HG02798 (cell line): Measurements from ENCODE around the gene CHST8.
"Not testable (repeated sequence)": the region's sequence is repeated elsewhere in the genome, so short reads cannot be mapped to it uniquely, and the experiment has no call there.

Experiments used
- ATAC-seq: cut with Tn5 transposase; IDR thresholded peaks from one replicate; pipeline ENCODE4 v1.9.1; 2021; ENCODE audit warnings: mild to moderate bottlenecking; ENCODE audit not compliant: unreplicated experiment, poor library complexity

Gene CHST8

DNA sequence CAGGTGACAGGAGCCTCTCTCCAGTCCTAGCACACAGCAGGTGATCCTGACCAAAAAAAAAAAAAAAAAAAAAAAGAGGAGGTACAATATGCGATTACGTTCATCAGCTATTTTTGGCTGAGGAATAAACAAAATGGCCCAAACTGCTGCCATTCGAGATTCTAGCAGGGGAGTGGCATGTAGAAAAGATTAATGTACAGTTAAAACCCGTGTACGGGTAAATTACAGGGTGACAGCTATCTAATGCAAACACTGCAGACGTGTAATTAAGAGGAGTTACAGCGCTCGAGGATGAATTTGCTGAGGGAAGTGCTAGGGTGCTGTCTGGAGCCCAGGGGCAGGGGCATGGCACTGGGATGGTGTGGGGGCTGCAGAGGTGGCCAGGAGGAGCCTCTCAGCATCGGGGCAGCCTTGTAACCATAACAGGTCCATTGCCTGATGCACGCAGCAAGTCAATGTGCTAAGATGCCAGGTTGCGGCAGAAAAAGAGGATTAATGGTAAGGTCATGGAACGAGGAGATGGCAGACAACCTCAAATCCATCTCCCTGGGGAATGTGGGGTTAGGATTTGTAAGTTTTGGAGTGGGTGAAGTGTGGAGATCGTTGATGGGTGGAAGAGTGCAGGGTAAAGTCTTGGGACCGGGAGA lies 17.4 kb downstream of the CHST8 start:
- ATAC-seq: no peak

GRCh38 chr19:33640773-33641172 lies 19.0 kb downstream of the CHST8 start:
- ATAC-seq: no peak

DNA sequence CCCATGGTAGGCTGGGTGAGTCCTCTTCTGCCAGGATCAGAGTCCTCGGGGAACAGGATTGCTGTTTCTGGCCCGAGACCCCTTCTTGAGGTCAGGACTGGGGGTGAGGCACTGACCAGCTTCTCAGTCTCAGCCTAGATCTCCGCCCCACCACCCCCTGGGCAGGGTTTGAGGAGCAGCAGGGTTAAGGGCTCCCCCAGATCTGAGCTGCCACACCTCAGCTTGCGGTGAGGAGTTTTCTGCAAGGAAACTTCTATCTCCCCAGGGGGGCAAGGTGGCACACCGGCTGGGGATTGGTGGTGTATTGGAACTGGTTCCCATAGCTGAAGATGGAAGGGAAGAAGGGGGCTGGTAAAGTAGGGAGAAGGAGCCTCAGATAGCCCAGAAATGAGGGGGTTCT lies 19.5 kb downstream of the CHST8 start:
- no peak for ATAC-seq

DNA sequence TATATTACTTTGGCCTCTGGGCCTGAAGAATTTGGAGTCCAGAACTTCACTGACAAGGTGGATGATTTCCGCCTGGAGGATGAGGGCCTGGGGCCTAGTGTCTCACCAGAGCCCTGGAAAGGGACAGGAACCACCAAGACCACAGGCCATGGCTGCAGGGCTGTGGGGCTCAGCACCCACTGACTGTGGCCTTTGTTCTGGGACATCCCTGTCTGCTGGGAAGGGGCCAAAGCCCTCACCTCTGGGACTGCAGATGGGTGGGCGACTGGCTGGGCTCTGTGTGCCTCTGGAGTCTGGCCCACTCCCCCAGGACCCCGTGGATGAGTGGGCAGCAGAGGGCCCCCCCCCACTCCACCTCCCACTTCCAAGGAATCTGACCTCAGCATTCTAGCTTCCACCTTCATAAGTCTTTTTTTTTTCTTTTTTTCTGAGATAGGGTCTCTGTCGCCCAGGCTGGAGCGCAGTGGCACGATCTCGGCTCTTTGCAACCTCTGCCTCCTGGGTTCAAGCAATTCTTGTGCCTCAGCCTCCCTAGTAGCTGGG lies 20.3 kb downstream of the CHST8 start:
- no peak for ATAC-seq

DNA sequence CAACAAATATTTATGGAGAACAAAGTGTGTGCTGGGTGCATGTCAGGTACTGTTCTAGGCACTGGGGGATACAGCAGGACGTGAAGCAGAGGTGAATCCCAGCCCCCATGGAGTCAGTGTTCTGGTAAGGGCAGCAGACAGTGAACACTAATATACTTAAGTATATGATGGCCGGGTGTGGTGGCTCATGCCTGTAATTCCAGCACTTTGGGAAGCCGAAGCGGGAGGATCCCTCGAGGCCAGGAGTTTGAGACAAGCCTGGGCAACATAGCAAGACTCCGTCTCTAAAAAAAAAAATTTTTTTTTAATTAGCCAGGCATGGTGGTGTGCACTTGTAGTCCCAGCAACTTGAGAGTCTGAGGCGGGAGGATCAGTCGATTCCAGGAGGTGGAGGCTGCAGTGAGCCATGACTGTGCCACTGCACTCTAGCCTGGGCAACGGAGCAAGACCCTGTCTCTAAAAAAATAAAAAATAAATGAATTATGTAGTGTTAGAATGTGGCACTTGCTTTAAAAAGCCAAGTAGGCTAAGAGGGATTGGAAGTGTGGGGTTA lies 22.6 kb downstream of the CHST8 start:
- ATAC-seq: no peak

GRCh38 chr19:33646306-33646705 lies 24.6 kb downstream of the CHST8 start:
- no peak for ATAC-seq

DNA sequence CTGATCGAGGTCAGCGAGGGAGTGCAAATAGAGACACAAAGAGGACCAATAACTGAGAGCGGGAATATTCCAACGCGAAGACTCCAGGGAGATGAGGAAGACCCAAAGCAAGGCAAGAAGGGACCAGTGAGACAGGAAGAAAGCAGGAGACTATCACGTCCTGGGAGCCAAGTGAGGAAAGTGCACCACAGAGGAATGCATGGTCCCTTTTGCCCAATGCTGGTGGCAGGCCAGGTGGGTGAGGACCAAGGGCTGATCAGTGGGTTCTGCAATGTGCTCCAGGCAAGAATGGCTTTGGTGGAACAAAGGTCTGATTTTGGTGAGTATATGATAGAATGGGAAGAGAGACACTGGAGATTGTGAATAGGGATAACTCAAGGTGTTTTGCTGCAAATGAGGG lies 25.4 kb downstream of the CHST8 start:
- no peak for ATAC-seq

DNA sequence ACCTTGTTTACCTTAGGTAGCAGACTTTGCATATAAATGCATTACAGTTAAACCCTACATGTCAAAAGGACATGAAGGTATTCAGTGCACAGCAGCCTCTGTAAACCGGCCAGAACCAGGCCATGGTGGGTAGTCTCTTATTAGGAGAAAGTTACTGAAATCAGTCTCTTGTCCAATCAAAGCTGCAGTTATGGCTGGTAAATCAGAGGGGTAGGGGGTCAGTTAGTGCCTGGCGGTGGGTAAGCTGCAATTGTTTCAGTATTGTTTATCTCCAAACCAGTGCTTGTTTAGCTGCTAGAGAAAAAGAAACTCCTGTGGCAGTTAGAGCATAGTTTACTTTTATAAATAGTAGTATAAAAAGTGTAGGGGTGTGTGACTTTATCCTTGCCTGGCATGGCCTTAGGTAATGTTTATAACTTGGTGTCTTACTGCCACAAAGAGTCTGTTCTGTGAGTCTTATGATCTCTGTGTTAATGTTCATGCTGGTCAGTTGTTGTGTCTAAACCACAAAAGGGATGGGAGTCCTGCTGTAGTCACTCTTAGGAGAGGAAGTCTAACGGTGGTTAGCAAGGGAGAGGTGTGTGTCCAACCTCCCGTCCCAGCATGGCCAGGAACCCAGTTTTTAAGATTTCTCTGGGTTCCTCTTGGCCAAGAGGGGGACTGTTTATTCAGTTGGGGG lies 28.0 kb downstream of the CHST8 start:
- ATAC-seq: no peak

DNA sequence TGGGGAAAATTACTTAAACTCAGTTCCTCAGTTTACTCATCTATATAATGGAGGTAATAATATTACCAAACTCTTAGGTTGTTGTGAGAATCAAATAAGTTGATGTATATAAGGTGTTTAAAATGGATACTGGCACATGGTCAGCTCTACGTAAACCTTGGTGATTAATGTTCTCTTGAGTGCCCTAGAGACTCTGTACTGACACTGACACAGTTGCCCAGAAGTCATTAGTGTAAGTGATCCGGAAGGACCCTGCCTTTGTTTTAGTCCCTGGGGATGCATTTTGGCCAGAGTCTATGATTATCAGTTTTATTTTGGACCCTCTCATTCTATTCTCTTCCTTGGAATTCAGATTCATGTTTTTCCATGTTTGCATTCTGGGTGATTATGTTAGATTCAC lies 31.9 kb downstream of the CHST8 start:
- ATAC-seq: no peak

GRCh38 chr19:33654840-33655508 lies 33.2 kb downstream of the CHST8 start:
- no peak for ATAC-seq

- no peak for ATAC-seq
These were observed 38.1 kb downstream of the CHST8 start for GRCh38 chr19:33659835-33660234.

DNA sequence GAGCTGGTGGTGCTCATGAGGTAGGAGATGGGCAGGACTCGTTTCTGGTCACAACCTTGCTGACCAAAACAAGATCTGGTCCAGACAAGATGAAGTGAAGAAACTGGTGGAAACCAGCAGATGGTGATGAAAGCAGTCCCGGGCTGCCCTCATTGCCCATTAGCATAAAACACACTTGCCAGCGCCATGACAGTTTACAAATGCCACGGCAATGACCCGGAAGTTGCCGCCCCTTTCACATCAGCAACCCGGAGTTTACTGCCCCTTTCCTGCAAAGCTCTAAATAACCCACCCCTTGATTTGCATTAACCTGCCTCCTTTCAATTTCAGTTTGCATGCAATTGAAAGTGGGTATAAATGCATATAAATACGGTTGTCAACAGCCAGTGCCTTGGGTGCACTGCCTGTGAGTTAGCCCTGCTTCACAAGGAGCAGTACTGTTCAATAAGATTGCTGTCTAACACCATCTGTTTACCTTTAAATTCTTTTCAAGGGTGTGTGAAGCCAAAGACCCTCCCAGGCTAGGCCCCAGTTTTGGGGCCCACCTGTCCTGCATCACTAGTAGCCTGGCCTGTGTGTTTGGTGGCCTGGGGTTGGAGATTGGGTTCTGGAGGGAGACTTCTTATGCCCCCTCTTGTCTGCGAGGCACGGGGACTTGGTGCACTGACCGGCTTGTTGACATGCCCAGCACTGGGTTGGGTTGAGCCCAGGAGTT lies 38.8 kb downstream of the CHST8 start:
- ATAC-seq: no peak

DNA sequence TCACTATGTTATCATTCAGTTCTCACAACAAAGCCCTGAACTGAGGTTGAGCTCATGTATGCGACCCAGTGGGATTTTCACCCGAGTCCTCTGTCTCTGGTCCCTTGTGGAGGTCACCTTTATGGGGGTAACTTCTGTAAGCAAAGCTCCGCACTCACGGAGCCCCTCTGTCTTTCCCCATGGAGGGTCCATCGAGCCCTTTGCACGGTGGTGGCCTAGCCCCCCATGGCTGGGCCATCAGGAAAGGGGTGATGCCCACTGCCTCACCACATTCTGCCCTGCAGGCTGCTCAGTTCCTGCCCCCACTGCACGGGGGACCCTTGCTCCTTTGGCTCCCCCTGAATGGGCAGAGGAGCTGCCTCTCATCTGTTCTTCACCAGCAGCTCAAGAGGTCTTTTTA lies 39.6 kb downstream of the CHST8 start:
- no peak for ATAC-seq

DNA sequence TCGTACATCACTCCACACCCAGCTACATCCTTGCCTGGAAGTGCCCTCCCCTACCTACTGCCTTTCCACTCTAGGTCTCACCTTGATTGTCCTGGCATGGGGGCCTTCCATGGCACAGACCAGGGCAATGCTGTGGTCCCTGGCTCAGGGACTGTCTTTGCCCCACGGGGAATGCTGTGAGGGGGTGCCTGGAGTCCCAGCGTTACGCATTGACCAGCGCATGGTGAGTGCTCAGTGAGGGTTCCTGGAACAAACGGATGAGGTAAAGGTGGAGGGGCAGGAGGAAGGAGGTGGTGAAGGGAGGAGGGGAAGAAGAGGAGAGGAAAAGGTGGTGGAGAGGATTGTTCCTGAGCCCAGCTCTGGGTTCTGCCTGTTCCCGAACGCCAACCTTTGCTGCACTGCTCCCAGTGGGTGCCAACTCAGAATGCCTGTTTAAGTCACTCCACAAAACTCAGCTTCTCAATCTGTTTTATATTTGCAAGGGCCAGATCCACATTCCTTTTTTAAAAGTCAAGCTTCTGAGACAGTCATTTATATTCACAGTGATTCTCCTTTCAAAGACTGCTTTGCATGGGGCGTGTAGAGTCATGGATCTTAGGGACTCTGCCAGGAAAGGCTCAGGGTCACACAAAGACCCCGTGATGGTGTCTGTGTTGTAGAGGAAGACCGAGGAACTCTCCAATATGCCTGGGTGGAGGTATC lies 40.8 kb downstream of the CHST8 start:
- no peak for ATAC-seq

DNA sequence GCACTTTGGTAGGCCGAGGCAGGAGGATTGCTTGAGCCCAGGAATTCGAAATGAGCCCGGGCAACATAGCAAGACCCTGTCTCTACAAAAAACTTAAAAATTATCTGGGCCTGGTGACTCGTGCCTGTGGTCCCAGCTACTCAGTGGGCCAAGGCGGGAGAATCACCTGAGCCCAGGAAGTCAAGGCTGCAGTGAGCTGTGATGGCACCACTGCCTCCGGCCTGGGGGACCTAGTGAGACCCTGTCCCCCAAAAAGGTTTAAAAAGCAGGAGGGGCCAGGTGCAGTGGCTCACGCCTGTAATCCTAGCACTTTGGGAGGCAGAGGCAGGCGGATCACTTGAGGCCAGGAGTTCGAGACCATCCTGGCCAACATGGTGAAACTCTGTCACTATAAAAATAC lies 41.6 kb downstream of the CHST8 start:
- not testable (repeated sequence) for ATAC-seq

DNA sequence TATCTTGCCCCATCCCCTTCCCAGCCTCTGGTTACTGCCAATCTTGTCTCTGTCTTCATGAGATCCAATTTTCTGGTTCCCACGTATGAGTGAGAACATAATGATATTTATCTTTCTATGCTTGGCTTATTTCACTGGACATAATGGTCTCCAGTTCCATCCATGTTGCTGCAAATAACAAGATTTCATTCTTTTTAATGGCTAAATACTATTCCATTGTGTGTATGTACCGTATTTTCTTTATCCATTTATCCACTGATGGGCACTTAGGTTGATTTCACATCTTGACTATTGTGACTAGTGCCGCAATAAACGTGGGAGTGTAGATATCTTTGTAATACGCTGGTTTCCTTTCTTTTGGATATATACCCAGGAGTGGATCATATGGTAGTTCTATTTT lies 43.0 kb downstream of the CHST8 start:
- ATAC-seq: no peak

- no peak for ATAC-seq
These were observed 44.2 kb downstream of the CHST8 start for GRCh38 chr19:33665776-33666595.

DNA sequence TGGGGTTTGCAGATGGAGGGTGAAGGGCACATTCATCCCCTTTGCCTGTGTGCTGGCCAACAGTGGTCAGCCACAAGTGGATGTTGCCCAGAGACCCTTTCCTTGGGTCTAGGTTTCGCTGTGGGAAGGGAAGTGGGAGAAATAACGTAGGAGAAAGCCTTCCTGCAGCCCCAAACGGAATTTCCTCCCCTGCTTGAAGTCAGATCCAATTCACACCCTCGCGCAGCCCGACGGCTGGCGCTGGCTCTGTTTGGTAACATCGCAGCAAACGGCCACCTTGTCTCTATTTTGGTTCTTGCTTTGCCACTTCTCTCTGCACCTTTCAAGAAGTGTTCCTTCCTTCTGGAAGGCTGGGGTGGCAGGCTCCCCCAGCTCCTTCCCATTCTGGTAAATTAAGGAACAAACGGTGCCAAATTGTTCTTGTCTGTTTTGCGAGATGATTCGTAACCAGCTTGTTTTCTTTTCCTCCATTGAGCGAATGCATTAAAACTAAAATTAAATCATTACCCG lies 45.4 kb downstream of the CHST8 start:
- ATAC-seq: no peak

- ATAC-seq: no peak
These were observed 46.1 kb downstream of the CHST8 start for GRCh38 chr19:33667881-33668280.
